GM15510 (cell line): Measurements from ENCODE around the gene PAPOLG.

Source experiments
- POLR2A ChIP-seq: IDR thresholded peaks from 3 replicates; pipeline ENCODE4 v1.6.1; 2011; ENCODE audit warnings: borderline replicate concordance; ENCODE audit not compliant: insufficient read length; ENCODE audit errors: extremely low read depth

PAPOLG gene

DNA sequence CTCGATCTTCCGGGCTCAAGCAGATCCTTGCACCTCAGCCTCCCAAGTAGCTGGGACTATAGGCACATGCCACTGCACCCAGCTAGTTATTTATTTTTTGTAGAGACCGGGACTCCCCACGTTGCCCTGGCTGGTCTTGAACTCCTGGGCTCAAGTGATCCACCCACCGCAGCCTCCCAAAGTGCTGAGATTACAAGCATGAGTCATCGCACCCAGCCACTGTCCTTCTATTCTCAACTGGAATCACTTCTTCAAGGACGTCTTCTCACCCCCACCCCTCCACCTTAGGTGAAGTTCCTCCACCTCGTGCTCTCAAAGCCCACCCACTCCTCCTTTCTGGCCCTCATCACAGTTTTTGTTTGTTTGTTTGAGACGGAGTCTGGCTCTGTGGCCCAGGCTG, 71.3 kb downstream of the PAPOLG start:
- no peak for TF ChIP-seq POLR2A

DNA sequence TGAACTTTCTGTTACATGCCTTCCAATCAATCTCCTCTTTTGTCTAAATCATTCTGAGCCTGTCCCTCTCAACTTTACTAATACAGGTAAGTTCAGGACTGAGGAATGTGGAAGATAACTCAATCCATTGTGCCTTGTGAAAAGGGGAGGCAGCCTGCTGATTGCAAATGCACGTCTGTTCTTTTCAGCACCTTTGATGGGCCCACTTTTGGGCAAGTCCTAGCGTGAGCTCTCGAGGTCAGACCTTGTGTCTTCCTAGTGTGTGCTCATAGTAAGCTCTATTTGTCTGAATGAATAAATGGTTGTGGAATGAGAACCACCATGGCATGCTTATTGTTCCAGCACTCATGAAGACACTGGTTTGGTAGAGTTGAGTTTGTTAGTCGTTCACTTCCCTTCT, 74.9 kb downstream of the PAPOLG start:
- no peak for TF ChIP-seq POLR2A

DNA sequence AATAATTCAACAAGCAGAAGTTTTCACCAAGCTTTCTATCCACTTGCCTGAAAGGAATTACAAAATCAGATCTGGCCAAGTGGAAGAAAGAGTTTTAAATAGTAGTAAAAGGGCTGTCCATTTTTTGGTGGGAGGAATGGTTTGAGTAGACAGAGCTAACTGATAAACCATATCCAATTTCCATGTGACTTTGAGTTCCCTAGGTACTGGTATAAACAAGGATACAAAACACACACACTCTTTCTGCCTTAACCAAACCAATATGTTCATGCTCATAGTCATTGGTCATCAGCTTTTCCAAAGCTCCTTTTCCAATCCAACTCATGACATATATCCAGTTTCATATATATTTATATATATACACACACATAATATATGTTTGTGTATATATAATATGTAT, 75.9 kb downstream of the PAPOLG start:
- no peak for TF ChIP-seq POLR2A

DNA sequence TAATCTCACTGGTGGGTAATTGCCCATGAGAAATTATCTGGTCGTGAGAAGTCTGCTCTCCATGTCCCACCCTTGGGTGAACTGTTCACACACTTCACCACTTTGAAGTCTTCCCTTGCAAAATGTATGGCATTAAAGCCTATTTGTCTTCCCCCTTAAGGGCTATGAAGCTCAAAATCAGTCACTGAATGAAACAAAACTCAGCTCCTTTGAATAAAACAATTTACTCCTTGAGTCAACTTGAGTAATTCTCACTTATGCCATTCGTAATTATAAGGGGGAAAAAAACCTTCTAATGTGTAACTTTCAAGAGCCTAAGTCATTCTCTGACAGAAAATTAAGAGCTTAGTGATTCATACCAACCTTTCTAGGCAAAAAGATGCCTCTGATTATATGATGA, 76.6 kb downstream of the PAPOLG start:
- TF ChIP-seq POLR2A = no peak

DNA sequence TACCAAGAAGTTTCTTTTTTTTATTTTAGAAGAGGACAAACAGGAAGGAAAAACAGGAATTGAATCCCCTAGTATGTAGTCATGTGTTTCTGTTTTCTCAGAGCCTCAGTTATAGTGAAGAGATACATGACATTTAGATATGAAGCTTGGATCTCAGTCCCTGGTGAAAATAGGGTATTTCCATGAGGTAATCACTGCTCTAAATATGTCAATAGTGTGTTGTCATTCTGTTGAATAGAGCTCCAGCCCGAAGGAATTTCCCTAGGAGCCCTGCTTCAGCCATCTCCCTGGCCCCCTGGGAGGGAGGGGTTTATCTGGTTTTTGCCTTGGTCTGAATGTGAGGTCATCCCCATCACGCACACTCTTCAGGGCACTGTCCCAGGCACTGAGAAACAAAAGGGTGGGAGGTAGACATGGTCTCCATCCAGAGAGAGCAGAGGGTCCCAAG, 78.2 kb downstream of the PAPOLG start:
- TF ChIP-seq POLR2A = no peak

DNA sequence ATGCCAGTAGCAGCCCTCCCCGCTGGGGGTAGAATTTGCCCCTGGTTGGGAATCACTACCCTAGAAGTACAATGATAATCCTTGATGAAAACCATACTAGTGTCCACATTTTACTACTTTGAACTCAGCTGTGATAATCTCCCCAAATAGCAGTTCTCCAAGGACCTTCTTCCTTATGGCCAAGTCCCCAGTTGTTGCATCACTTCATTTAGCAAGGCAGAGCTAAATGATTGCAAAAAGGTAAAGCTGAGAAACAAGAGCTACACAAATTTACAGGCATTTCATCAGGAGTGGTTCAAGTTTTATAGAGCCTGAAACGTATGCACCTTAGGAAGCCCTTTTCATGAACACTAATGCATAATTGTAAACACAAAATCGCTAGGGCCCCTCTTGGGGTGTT, 80.4 kb downstream of the PAPOLG start:
- TF ChIP-seq POLR2A = no peak

DNA sequence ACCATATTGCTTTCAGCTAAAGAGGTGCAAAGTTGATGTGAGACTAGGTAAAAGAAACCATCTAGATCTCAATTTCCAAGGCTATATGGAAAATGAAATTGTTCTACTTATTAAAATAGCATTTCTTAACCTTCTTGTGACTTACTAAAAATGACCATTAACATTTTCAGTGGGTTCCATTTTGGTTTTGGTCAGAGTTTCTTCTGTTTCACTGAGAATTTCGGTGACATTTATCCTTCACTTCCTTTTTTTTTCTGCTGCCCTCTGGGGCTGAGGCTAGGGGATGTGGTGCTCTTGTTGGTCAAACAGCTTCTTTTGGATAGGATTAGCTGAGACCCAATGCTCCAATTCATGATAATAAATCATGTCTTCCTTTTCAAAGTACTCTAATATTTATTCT, 81.1 kb downstream of the PAPOLG start:
- TF ChIP-seq POLR2A = no peak

DNA sequence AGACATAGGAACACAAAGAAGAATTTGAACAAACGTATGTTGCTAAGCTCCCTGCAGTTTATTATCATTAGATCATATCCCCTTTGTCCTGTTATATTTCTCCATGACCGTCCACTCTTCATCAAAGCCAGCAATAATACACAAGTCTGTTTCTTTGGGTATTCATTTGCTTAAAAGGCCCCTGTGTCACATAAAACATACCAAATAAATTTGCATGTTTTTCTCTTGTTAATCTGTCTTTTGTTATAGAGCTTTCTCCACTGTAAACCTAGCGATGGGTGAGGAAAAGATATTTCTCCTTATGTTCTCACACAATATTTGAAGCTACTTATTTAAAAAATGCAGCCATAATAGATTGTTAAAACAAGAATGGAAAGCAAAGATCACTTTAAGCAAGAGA, 82.4 kb downstream of the PAPOLG start:
- no peak for TF ChIP-seq POLR2A

DNA sequence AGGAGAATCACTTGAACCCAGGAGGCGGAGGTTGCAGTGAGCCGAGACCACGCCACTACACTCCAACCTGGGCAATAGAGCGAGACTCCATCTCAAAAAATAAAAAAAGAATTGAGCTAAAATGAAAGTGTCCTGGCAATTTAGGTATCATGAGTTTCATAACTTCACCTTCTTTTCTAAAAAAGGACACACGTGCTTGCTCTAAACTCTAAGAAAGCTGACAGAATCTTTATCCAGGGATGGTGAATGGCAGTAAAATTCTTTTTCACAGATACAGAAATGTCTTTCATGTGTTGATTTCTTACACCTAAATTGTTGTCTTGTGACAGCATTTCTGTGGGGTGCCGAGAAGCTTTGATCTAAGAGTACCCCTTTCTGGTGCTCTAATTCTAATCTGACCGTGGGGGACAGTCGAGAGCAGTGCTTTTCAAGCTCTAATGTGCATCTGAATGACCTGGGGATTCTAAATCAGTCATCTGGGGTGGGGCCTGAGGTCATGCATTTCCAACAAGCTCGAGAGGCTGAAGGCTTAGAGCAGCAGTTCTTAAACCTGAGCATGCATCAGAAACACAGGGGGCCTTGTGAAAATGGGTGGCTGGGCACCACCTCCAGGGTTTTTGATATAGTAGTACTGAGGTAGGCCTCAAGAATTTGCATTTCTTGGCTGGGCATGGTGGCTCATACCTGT, 83.2 kb downstream of the PAPOLG start:
- peak; percentile 42 for TF ChIP-seq POLR2A

DNA sequence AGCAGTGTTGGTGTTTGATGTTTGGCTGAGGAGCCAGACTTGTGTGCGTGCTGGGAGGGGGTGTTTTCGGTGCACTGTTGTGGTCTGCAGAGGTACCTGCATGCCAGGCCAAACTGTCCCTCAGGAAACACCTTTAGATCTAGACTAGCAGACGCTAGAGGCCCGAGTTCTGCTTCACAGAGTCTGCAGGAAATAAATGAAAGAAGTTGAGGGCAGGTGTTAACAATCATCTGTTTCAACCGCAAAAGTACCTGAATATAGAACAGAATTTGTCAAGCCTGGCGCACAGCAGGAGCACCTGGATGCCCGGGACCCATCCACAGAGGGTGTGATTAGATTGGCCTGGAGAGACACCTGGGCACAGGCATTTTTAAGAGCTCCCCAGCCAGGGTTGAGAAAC, 84.8 kb downstream of the PAPOLG start:
- no peak for TF ChIP-seq POLR2A

DNA sequence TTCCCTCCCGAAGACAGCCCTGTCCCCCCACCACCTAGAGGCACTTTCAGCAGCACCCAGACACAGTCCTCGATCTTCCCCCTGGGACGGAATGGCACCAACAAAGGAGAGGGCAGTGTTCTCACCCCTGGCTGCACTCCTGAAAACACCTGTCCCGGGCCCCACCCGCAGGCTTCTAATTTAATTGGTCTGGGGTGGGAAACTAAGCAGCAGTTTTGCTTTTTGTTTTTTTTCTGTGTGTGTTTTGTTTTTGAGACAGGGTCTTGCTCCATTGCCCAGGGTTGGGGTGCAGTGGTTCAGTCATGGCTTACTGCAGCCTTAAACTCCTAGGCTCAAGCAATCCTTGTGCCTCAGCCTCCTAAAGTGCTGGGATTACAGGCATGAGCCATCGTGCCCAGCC, 86.9 kb downstream of the PAPOLG start:
- no peak for TF ChIP-seq POLR2A

DNA sequence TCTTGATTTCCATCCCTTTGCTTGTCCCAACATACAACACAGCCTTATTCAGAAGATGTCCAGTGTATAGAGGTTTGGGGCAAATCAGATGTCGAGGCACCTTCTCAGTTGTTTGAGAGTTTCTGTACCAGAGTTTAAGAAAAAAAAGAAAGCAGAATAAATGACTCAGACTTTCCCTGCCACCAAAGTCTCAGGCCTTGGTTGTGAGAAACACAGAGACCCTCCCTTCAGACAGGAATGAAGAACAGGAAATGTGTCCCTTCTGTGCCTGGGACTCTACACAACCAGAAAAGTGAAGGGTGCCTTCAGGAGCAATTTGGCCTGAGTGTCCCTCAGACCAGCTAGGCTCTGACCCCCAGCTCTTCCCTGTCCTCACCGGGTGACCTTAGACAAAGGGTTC, 88.0 kb downstream of the PAPOLG start:
- TF ChIP-seq POLR2A = no peak

DNA sequence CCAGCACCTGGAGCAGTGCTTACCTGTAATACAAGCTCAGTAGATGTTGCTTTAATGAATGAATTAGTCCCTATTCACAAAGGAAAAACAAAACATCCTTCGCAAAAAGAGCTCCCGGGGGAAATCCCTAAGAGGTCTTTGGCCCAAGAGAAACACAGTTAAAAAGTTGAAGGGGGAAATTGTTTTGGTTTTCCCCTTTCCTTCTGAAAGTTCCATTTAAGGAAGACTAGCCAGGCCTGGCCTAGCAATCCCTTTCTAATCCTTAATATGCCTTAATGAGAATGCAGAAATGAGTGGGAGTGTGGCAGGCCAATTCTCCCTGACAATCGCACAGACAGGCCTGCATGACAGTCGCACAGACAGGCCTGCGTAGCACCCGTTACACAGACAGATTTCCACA, 91.8 kb downstream of the PAPOLG start:
- no peak for TF ChIP-seq POLR2A
